GM21360 (cell line): ENCODE results near the gene CCDC146.
"Not testable (repeated sequence)": the region's sequence is repeated elsewhere in the genome, so short reads cannot be mapped to it uniquely, and the experiment has no call there.

Experiments
- ATAC-seq: cut with Tn5 transposase; IDR thresholded peaks from one replicate; pipeline ENCODE4 v1.9.1; 2021; ENCODE audit warnings: mild to moderate bottlenecking, moderate library complexity; ENCODE audit not compliant: unreplicated experiment

The CCDC146 gene

DNA sequence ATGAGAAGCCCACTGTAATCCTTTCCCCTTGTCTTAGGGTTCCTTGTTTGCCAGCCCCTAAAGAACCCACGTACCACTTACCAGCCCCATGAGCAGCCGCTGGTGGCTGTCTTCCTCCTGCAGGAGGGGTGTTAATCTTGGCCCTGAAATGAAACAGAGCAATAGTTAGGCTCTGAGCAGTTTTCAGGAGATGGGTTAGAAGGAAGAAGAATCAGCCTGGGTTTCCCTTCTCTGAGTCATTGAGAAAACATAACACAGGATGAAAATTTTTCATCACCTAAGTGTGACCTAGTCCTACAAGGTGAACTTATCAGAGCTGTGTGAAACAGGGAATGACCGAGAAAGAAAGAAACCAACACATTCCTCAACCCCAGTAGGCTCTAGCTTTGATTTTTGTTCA is 203.7 kb downstream of the CCDC146 start:
- ATAC-seq, result no peak

GRCh38 chr7:77327067-77327931 is 204.9 kb downstream of the CCDC146 start:
- no peak for ATAC-seq

DNA sequence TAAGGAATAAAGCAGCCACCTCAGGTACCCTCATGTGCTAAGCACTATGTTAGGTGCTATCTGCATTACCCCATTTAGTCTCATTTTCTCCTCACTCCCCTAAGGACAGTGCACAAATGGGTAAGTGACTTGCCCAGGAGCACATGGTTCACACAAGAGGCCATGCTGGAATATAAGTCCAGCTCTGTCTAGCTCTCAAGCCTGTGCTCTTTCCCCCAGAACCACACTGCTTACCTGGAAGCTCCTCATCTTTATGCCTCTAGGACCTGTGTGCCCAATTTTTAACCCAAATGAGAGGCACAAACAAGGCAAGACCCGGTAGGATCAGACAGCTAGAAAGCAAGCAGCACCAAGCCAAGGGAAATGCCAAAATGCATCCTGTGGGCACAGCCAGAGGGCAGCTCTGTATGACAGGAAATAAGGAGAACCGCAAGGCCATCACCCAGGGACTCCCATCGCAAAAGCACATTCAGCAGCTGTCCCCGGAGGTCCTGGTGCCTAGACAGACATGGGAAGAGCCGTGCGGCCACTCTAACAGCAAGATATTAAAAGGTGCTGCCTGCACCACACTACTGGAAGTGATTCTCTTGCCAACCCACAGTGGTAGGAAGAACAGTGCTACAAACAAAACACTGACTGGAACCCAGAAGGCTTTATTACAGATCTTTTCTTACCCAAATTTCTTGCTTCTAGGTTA is 205.7 kb downstream of the CCDC146 start:
- ATAC-seq, result no peak

- ATAC-seq, result no peak
These were observed 206.3 kb downstream of the CCDC146 start for GRCh38 chr7:77328669-77329068.

GRCh38 chr7:77329466-77330168 is 207.2 kb downstream of the CCDC146 start:
- ATAC-seq, result no peak

DNA sequence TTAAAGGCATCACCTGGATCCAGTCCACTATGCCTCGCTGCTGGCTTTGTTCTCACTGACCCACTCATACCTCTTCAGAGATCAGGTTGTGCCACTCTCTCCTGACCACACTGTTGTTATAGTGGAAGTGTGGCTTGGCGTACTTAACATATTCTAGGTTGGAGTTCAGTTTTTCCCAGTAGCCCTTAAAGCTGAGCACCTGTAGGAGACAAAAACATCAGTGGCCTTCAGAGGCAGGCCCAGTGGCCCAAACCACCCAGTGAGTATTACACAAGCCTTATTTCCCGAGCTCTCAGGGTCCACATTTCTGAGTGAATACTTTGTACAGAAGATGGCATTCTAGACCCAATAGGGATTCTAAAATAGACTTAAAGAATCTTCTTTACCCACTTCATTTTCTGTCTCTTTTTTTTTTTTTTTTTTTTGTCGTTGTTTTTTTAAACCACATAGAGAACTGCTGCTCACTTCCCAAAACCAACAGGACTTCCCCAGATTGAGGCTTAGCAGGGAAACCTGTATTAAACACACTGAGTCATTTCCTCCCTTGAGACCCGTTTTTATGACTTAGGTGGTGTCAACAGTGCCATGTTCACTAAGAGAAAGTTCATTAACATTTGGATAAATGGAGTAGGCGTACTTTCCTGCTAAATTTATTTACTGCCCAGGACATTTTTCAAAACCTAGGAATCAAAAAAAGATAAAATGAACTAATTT is 207.9 kb downstream of the CCDC146 start:
- ATAC-seq, result peak; percentile 45

DNA sequence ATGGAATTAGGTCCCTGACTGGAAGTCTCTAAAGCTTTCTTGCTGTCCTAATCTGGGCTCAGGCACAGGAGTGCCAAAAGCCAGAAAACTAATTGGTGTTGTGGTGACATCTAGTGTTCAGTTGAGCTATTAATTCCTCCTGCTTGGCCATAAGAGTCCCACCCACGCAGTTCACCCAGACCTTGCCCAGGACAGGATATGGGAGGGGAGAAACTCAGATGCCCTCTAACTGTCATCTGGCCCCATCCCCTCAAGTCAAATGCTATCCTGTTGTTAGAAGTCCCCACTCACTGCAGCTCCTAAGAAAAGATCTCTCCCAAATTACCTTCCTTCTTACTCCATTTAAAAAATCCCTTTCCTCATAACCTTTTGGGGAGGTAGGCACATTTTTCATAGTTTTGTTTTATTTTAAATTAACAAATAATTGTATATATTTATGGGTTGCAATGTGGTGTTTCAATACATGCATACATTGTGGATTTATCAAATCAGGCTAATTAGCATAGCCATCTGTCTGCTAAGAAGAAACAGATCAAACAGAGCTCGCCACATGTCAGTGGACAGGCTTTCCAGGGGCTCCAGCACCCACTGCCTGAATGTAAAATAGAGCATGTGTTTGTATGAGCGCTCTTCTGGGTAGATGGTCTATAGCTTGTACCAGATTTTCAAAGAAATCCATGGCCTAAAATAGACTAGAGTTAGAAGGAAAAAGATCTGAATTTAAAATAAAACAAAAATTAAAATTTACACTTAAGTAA is 209.7 kb downstream of the CCDC146 start:
- ATAC-seq, result peak; percentile 64

DNA sequence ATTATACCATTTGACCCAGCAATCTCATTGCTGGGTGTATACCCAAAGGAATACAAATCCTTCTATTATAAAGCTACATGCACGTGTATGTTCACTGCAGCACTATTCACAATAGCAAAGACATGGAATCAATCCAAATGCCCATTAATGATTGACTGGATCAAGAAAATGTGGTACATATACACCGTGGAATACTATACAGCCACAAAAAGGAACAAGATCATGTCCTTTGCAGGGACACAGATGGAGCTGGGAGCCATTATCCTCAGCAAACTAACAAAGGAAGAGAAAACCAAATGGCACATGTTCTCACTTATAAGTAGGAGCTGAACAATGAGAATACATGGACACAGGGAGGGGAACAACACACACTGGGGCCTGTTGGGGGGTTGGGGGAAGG is 211.6 kb downstream of the CCDC146 start:
- ATAC-seq, result not testable (repeated sequence)

- no peak for ATAC-seq
These were observed 213.2 kb downstream of the CCDC146 start for GRCh38 chr7:77335581-77335980.

- no peak for ATAC-seq
These were observed 215.1 kb downstream of the CCDC146 start for GRCh38 chr7:77337456-77337990.

GRCh38 chr7:77338260-77338659 is 215.8 kb downstream of the CCDC146 start:
- ATAC-seq, result no peak

GRCh38 chr7:77338883-77339629 is 216.6 kb downstream of the CCDC146 start:
- no peak for ATAC-seq

DNA sequence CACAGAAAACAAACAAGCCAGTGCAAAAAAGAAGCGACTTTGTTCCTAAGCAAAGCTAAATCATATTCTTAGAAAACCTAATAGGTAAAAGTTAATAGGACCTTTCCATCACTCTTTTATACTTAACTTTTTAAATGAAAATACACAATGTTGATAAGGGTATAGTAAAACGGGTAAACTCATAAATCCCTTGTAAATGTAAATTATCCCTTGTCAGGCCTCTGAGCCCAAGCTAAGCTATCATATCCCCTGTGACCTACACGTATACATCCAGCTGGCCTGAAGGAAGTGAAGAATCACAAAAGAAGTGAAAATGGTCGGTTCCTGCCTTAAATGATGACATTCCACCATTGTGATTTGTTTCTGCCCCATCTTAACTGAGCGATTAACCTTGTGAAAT is 217.3 kb downstream of the CCDC146 start:
- no peak for ATAC-seq
